GM19463 (cell line): Measurements from ENCODE around the gene HIVEP3.

Experiments used
- ATAC-seq: cut with Tn5 transposase; IDR thresholded peaks from one replicate; pipeline ENCODE4 v1.9.1; 2021; ENCODE audit warnings: mild to moderate bottlenecking, moderate library complexity; ENCODE audit not compliant: unreplicated experiment

The HIVEP3 gene

GRCh38 chr1:41640756-41641474 lies 277.8 kb downstream of the HIVEP3 start:
- peak; percentile 8 for ATAC-seq

- no peak for ATAC-seq
These were observed 278.5 kb downstream of the HIVEP3 start for GRCh38 chr1:41640141-41640751.

GRCh38 chr1:41639332-41639936 lies 279.3 kb downstream of the HIVEP3 start:
- no peak for ATAC-seq

- ATAC-seq: no peak
These were observed 280.4 kb downstream of the HIVEP3 start for GRCh38 chr1:41638086-41639024.

GRCh38 chr1:41637367-41637766 lies 281.4 kb downstream of the HIVEP3 start:
- no peak for ATAC-seq

GRCh38 chr1:41633764-41634163 lies 285.0 kb downstream of the HIVEP3 start:
- no peak for ATAC-seq

GRCh38 chr1:41632781-41633575 lies 285.7 kb downstream of the HIVEP3 start:
- ATAC-seq: no peak

GRCh38 chr1:41631971-41632370 lies 286.8 kb downstream of the HIVEP3 start:
- ATAC-seq: no peak

GRCh38 chr1:41631154-41631553 lies 287.6 kb downstream of the HIVEP3 start:
- ATAC-seq: no peak

- ATAC-seq: no peak
These were observed 289.2 kb downstream of the HIVEP3 start for GRCh38 chr1:41629571-41629970.

- ATAC-seq: no peak
These were observed 289.6 kb downstream of the HIVEP3 start for GRCh38 chr1:41629141-41629540.

- ATAC-seq: no peak
These were observed 291.0 kb downstream of the HIVEP3 start for GRCh38 chr1:41627491-41628280.

- peak; percentile 53 for ATAC-seq
These were observed 291.9 kb downstream of the HIVEP3 start for GRCh38 chr1:41626616-41627375.

- ATAC-seq: no peak
These were observed 292.6 kb downstream of the HIVEP3 start for GRCh38 chr1:41626146-41626545.

- no peak for ATAC-seq
These were observed 295.0 kb downstream of the HIVEP3 start for GRCh38 chr1:41623736-41624135.

- peak; percentile 71 for ATAC-seq
These were observed 295.6 kb downstream of the HIVEP3 start for GRCh38 chr1:41622859-41623732.

GRCh38 chr1:41622402-41622801 lies 296.3 kb downstream of the HIVEP3 start:
- ATAC-seq: no peak

GRCh38 chr1:41621791-41622190 lies 296.9 kb downstream of the HIVEP3 start:
- no peak for ATAC-seq
